HG03439 (cell line): ENCODE data around the gene SLC24A2.

Experiments used
- ATAC-seq: cut with Tn5 transposase; IDR thresholded peaks from one replicate; pipeline ENCODE4 v1.9.1; 2021; ENCODE audit warnings: mild to moderate bottlenecking, moderate library complexity; ENCODE audit not compliant: unreplicated experiment

SLC24A2 gene

GRCh38 chr9:19768798-19769197, 20.0 kb downstream of the SLC24A2 start:
- no peak for ATAC-seq

GRCh38 chr9:19759066-19759465, 29.8 kb downstream of the SLC24A2 start:
- ATAC-seq, result no peak

DNA sequence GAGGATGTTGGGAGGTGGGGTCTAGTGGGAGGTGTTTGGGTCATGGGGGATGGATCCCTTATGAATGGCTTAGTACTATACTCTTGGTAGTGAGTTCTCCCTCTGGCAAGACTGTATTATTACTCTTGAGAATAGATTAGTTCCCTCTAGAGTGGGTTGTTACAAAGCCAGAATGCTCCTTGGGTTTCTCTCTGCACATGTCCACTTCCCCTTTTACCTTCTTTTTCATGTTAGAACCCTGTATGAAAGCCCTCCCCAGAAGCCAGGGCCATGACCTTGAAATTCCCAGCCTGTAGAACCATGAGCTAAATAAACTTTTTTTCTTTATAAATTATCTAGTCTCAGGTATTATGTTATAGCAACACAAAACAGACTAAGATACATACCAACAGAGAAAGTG, 31.1 kb downstream of the SLC24A2 start:
- ATAC-seq, result no peak

DNA sequence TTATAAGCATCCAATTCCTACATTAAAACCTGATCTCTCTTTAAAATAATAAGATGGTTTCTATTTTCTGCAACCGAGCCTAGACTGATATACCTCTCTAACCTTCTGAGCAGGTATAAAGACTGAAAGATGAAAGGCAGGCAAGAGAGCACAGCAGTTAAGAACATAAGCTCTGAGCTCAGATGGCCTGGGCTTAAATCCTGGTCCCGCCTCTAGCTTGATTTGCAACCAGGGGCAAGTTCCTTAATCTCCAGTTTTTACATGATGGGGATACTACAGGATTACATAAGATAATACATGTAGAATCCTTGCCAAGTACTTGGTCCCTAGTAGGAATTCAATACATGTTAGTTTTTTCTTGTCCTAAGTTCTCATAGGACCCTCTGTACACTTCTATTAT, 33.9 kb downstream of the SLC24A2 start:
- no peak for ATAC-seq

DNA sequence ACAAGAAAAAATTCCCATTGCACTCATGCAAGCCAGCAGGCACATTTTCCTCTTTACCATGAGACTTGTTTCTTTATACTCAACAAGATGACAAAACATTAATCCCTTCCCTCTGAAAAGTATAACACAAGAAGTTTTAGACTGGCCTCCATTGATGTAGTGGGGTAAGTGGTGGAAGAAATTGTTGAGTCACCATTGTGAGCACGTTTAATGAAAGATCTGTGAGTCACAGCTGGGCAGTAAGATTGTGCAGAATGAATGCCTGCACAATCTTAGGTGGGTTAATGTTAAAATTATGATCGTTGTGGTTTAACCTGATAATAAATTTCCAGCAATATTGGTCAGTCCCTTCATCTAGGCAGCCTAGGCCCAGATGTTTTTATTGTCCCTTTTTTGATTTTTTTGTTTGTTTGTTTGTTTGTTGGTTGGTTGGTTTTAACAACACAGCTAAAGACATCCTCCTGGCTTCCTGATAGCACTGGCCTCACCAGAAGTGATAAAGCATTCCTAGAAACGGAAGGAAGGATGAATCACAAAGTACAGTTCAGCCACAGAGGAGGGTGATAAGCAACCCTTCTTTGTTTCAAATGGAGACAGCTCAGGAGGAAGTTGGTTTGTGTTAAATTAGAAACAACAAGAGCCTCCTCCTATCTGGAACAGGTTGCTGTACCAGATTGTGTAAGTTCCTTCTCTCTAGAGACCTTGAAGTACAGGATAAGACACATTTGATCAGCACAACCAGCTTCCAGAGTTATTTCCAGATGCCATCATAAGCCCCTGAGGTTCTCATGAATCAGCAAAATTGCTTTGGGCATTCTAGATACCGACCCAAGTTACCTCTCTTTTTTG, 40.3 kb downstream of the SLC24A2 start:
- ATAC-seq, result no peak

GRCh38 chr9:19746223-19746622, 42.6 kb downstream of the SLC24A2 start:
- ATAC-seq, result no peak

DNA sequence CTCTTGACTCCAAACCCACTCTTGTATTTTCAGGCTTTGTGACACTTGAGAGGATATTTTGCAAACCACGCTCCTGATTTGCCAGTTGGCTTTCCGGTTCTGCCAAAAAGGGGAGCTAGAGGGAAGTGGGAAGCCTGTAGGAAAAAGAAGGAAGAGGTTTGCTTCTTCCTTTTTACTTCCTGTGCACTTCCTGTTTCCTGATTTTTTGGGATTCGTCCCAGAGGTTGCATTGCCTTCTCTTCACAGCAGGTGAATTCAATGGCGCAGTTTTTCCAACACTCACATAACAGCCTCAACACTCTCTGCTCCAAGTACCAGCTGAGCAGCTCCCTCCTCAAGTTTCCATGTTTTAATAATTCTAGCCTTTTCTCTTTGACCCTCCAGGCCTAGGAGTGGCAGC, 47.7 kb downstream of the SLC24A2 start:
- ATAC-seq, result no peak
